ENCODE results near the gene MIPOL1. TPM values are rescaled to one million over a fixed set of nuclear protein-coding genes. Genes with fewer than 3 reads are reported as not detected.
A peak's percentile ranks its signal among the peaks of the same experiment; 100 is the strongest.

The MIPOL1 gene
- total and polyA plus RNA-seq, 2 of the 13 experiments (the other 11 are each of a cell fraction or from before 2014, with no cell fraction given) = 8.6 to 34.2 TPM

- TF ChIP-seq PRDM4 (CRISPR knock-in tag; IDR thresholded peaks at IDR 0.05; ENCODE audit: borderline replicate concordance) = no peak
- TF ChIP-seq ARID2 (CRISPR knock-in tag; IDR thresholded peaks at IDR 0.05; ENCODE audit: borderline replicate concordance) = no peak
- TF ChIP-seq ELF1 (CRISPR knock-in tag; IDR thresholded peaks at IDR 0.05) = no peak
- TF ChIP-seq MIXL1 (CRISPR knock-in tag; IDR thresholded peaks at IDR 0.05) = peak; percentile 68; the same call in 1 of the 2 replicates
- TF ChIP-seq CREBL2 (CRISPR knock-in tag; IDR thresholded peaks at IDR 0.05; ENCODE audit: borderline replicate concordance) = no peak
- no peak for TF ChIP-seq THAP9 (CRISPR knock-in tag; IDR thresholded peaks at IDR 0.05; ENCODE audit: borderline replicate concordance)
- TF ChIP-seq ATF7 (IDR thresholded peaks at IDR 0.05) = no peak
- no peak for TF ChIP-seq ATF7 (CRISPR knock-in tag; IDR thresholded peaks at IDR 0.05)
- TF ChIP-seq CC2D1A (CRISPR knock-in tag; IDR thresholded peaks at IDR 0.05) = no peak
- no peak for TF ChIP-seq ZNF703 (CRISPR knock-in tag; IDR thresholded peaks at IDR 0.05; ENCODE audit: borderline replicate concordance)
- no peak for TF ChIP-seq BATF2 (CRISPR knock-in tag; IDR thresholded peaks at IDR 0.05)
- peak; percentile 66 for TF ChIP-seq RAD21 (CRISPR knock-in tag; IDR thresholded peaks at IDR 0.05)
- no peak for TF ChIP-seq PAF1 (CRISPR knock-in tag; IDR thresholded peaks at IDR 0.05)
- TF ChIP-seq MYPOP (CRISPR knock-in tag; IDR thresholded peaks at IDR 0.05) = no peak
- no peak for TF ChIP-seq ZNF30 (CRISPR knock-in tag; IDR thresholded peaks at IDR 0.05)
- peak; percentile 94 for TF ChIP-seq ARID3A (IDR thresholded peaks at IDR 0.05; ENCODE audit: low read depth, low read length)
- TF ChIP-seq KAT8 (CRISPR knock-in tag; IDR thresholded peaks at IDR 0.05) = peak; percentile 28; the same call in 1 of the 2 replicates
- TF ChIP-seq CTCF (CRISPR knock-in tag; IDR thresholded peaks at IDR 0.05) = peak; percentile 83
- no peak for TF ChIP-seq TCF7L2 (IDR thresholded peaks at IDR 0.05; ENCODE audit: low read depth, low read length)
Observed at GRCh38 chr14:37230551-37231194, 32.9 kb downstream of the MIPOL1 start (continued).
